GM21390 (cell line): ENCODE results near the gene ESRP2.
A peak's percentile ranks its signal among the peaks of the same experiment; 100 is the strongest.

Experiments used
- ATAC-seq: cut with Tn5 transposase; IDR thresholded peaks from one replicate; pipeline ENCODE4 v1.9.1; 2021; ENCODE audit not compliant: unreplicated experiment

Gene ESRP2

GRCh38 chr16:68242926-68243858 is 7.3 kb upstream of the ESRP2 start:
- ATAC-seq: no peak

GRCh38 chr16:68242085-68242484 is 6.2 kb upstream of the ESRP2 start:
- ATAC-seq: no peak

GRCh38 chr16:68238029-68238345 is 2.1 kb upstream of the ESRP2 start:
- peak; percentile 16 for ATAC-seq

GRCh38 chr16:68237243-68238028 is 1.5 kb upstream of the ESRP2 start:
- peak; percentile 86 for ATAC-seq

GRCh38 chr16:68236826-68237242 is 907 bp upstream of the ESRP2 start:
- no peak for ATAC-seq

GRCh38 chr16:68236137-68236825 is 354 bp upstream of the ESRP2 start:
- ATAC-seq: no peak

GRCh38 chr16:68235108-68235886 is 630 bp downstream of the ESRP2 start:
- no peak for ATAC-seq

- ATAC-seq: no peak
These were observed 1.5 kb downstream of the ESRP2 start for GRCh38 chr16:68234188-68235107.

GRCh38 chr16:68233835-68234187 is 2.1 kb downstream of the ESRP2 start:
- no peak for ATAC-seq

GRCh38 chr16:68233085-68233834 is 2.7 kb downstream of the ESRP2 start:
- no peak for ATAC-seq

GRCh38 chr16:68232335-68232734 is 3.6 kb downstream of the ESRP2 start:
- no peak for ATAC-seq

GRCh38 chr16:68231384-68232136 is 4.4 kb downstream of the ESRP2 start:
- no peak for ATAC-seq

- no peak for ATAC-seq
These were observed 5.0 kb downstream of the ESRP2 start for GRCh38 chr16:68230956-68231355.

GRCh38 chr16:68230176-68230571 is 5.8 kb downstream of the ESRP2 start:
- ATAC-seq: no peak

GRCh38 chr16:68229431-68230175 is 6.3 kb downstream of the ESRP2 start:
- ATAC-seq: no peak

- no peak for ATAC-seq
These were observed 7.3 kb downstream of the ESRP2 start for GRCh38 chr16:68228652-68229051.

GRCh38 chr16:68227850-68228553 is 7.9 kb downstream of the ESRP2 start:
- no peak for ATAC-seq
